Testis (tissue), 2 donors: ENCODE data around the gene ME1.

Experiments
- CTCF ChIP-seq, 3 experiments: fragments of 450-650 bp in 2 of 3; fragments of 200-600 bp in 1 of 3; sonication (generic) in 1 of 3; IDR thresholded peaks; one replicate each; pipeline ENCODE4 v1.5.1; 2016 to 2019; ENCODE audit warnings: antibody characterized with exemption in 3 of 3, mild to moderate bottlenecking in 2 of 3, moderate library complexity in 1 of 3
- POLR2A ChIP-seq: fragments of 450-650 bp; IDR thresholded peaks from one replicate; pipeline ENCODE4 v1.6.1; 2017; ENCODE audit warnings: antibody characterized with exemption, mild to moderate bottlenecking, moderate library complexity

DNA sequence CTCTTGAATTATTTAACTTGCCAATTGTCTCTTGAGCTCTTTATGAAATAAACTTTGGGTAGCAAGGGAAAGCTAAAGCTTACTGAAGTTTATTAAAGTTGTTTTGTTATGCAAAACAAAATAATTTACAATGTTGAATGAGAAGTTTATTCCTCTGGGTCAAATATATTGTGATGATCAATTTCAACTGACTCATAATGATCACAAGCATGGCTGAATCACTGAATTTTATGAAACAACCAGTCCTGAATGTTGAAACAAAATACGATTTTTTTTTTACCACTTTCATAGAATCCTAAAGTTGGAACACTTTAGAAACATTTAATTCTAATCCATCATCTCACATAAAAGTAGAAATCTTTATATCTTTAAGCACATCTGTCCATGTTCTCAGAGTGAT, 127.4 kb downstream of the ME1 start:
- no peak for TF ChIP-seq POLR2A
- TF ChIP-seq CTCF (IDR thresholded peaks at IDR 0.05), result no peak
